Body of pancreas (tissue), 4 donors: ENCODE measurements around the gene CHST5.

Source experiments
- POLR2A ChIP-seq, 3 donors: fragments of 450-650 bp; IDR thresholded peaks; one replicate each; pipeline ENCODE4 v1.6.1; 2016; ENCODE audit warnings: antibody characterized with exemption in 3 of 3, mild to moderate bottlenecking in 2 of 3
- TF ChIP-seq, protein P1 (sequence below), 7 experiments: fragments of 450-650 bp in 4 of 7; fragments of 200-600 bp in 3 of 7; sonication (generic) in 3 of 7; IDR thresholded peaks; one replicate each; pipeline ENCODE4 v1.5.1; 2016 to 2019; ENCODE audit warnings: antibody characterized with exemption in 7 of 7

- TF ChIP-seq, protein P1, sequence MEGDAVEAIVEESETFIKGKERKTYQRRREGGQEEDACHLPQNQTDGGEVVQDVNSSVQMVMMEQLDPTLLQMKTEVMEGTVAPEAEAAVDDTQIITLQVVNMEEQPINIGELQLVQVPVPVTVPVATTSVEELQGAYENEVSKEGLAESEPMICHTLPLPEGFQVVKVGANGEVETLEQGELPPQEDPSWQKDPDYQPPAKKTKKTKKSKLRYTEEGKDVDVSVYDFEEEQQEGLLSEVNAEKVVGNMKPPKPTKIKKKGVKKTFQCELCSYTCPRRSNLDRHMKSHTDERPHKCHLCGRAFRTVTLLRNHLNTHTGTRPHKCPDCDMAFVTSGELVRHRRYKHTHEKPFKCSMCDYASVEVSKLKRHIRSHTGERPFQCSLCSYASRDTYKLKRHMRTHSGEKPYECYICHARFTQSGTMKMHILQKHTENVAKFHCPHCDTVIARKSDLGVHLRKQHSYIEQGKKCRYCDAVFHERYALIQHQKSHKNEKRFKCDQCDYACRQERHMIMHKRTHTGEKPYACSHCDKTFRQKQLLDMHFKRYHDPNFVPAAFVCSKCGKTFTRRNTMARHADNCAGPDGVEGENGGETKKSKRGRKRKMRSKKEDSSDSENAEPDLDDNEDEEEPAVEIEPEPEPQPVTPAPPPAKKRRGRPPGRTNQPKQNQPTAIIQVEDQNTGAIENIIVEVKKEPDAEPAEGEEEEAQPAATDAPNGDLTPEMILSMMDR (IDR thresholded peaks at IDR 0.05), result no peak
- TF ChIP-seq POLR2A (IDR thresholded peaks at IDR 0.05), result no peak
Measured at GRCh38 chr16:75495076-75495674, 40.7 kb downstream of the CHST5 start, which contains the start of gene CHST6.
